ENCODE results near the gene ZNF692.
"Not testable (repeated sequence)": the region's sequence is repeated elsewhere in the genome, so short reads cannot be mapped to it uniquely, and the experiment has no call there.

Gene ZNF692

GRCh38 chr1:248858891-248859889 lies at the start of gene ZNF692:
ZNF692 (minus strand) TSS chr1:248859085; CDS start chr1:248858309, 776 bp downstream.
- peak; percentile 95 to 96 for DNase-seq

- no peak for DNase-seq
These were observed 48.1 kb upstream of the ZNF692 start for GRCh38 chr1:248906753-248907661.

- peak; percentile 93 to 96 for DNase-seq
These were observed 47.3 kb upstream of the ZNF692 start, which contains the start of gene PGBD2 for GRCh38 chr1:248906009-248906752. PGBD2 (plus strand) TSS chr1:248906235; CDS start chr1:248913863, 7,628 bp downstream.

GRCh38 chr1:248905662-248906008 lies 46.8 kb upstream of the ZNF692 start:
- DNase-seq, result no peak

- no peak for DNase-seq
These were observed 45.7 kb upstream of the ZNF692 start for GRCh38 chr1:248904437-248905216.

GRCh38 chr1:248901578-248901977 lies 42.7 kb upstream of the ZNF692 start:
- DNase-seq, result no peak

GRCh38 chr1:248900637-248901036 lies 41.8 kb upstream of the ZNF692 start:
- no peak for DNase-seq

- DNase-seq, result no peak
These were observed 38.8 kb upstream of the ZNF692 start for GRCh38 chr1:248897412-248898337.

- no peak for DNase-seq
These were observed 36.0 kb upstream of the ZNF692 start for GRCh38 chr1:248894837-248895236.

- DNase-seq, result no peak
These were observed 33.7 kb upstream of the ZNF692 start for GRCh38 chr1:248892590-248892989.

- DNase-seq, result no peak
These were observed 32.9 kb upstream of the ZNF692 start for GRCh38 chr1:248891758-248892157.

GRCh38 chr1:248890549-248891498 lies 31.9 kb upstream of the ZNF692 start:
- DNase-seq, result no peak

GRCh38 chr1:248889914-248890243 lies 31.0 kb upstream of the ZNF692 start:
- not testable (repeated sequence) for DNase-seq

GRCh38 chr1:248886237-248886895 lies 27.5 kb upstream of the ZNF692 start:
- no peak for DNase-seq

- DNase-seq, result no peak
These were observed 26.8 kb upstream of the ZNF692 start for GRCh38 chr1:248885646-248886045.

- no peak for DNase-seq
These were observed 25.9 kb upstream of the ZNF692 start for GRCh38 chr1:248884632-248885295.

GRCh38 chr1:248882427-248882826 lies 23.5 kb upstream of the ZNF692 start:
- DNase-seq, result not testable (repeated sequence)

GRCh38 chr1:248881261-248881660 lies 22.4 kb upstream of the ZNF692 start:
- no peak for DNase-seq

Data from Kasumi-1 (cell line).